Activated CD4-positive, alpha-beta memory T cell treated with anti-CD3 and anti-CD28 coated beads, Interleukin-2, amount 10 ng/mL, durations not matched to agents 7 days and 5 days (primary cell): Measurements from ENCODE around the gene TMEM41B. TPM values are rescaled to one million over a fixed set of nuclear protein-coding genes. Genes with fewer than 3 reads are reported as not detected.
"Not testable (repeated sequence)": the region's sequence is repeated elsewhere in the genome, so short reads cannot be mapped to it uniquely, and the experiment has no call there.

Source experiments
- CTCF ChIA-PET: fragments of 350-600 bp; sonication (Branson Sonifier 250); formaldehyde crosslinking; loops from one replicate; lab custom pipeline; 2021; ENCODE audit warnings: antibody characterized with exemption, inconsistent platforms; lab: Charles Lee
- POLR2A ChIA-PET: fragments of 350-600 bp; sonication (Branson Sonifier 250); formaldehyde crosslinking; loops from one replicate; lab custom pipeline; 2021; ENCODE audit warnings: antibody characterized with exemption; lab: Charles Lee
- DNase-seq: peaks from one replicate; pipeline ENCODE4 v3.0.0-alpha.2; 2020
- H3K27ac Mint-ChIP-seq: one replicate; pipeline ENCODE4 v1.8.0; 2021; ENCODE audit warnings: mild to moderate bottlenecking, mixed read lengths
- H3K27me3 Mint-ChIP-seq: one replicate; pipeline ENCODE4 v1.8.0; 2021; ENCODE audit warnings: mixed read lengths
- H3K36me3 Mint-ChIP-seq: one replicate; pipeline ENCODE4 v1.8.0; 2021; ENCODE audit warnings: low read depth, mixed read lengths
- H3K4me1 Mint-ChIP-seq: one replicate; pipeline ENCODE4 v1.8.0; 2021; ENCODE audit warnings: mixed read lengths
- H3K4me3 Mint-ChIP-seq: one replicate; pipeline ENCODE4 v1.8.0; 2021; ENCODE audit warnings: mild to moderate bottlenecking, mixed read lengths
- H3K9me3 Mint-ChIP-seq: one replicate; pipeline ENCODE4 v1.8.0; 2021; ENCODE audit warnings: mixed read lengths
- total RNA-seq, 2 experiments: library from RNA; stranded (reverse); gene quantifications; one replicate each; pipeline ENCODE4 v1.2.3, GENCODE V29; 2021

Gene TMEM41B
- total RNA-seq, 2 experiments from 2014 or later, result 43.3 to 49.0 TPM

DNA sequence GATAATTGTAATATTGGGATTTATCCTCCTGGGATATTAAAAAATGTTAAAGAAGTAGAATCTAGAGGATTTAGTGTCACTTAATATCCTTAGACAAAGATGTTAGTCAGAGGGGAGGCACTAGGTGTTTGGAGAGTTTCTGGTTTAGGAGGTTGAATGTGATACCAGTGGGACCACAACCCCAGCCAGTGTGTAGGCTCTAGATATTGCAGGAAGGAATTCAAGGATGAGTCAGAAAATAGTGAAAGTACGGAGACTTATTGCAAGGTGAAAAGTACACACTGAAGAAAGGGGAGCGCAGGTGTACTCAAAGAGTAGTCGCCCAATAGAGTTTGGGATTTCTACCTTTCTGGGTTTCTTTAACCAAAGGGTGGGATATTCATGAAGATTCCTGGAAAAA lies 5.7 kb upstream of the TMEM41B start:
- CTCF ChIA-PET, result no interaction called here
- peaks cover 5% of the 10 kb centered on the region for H3K4me1 Mint-ChIP-seq
- no peak for DNase-seq

DNA sequence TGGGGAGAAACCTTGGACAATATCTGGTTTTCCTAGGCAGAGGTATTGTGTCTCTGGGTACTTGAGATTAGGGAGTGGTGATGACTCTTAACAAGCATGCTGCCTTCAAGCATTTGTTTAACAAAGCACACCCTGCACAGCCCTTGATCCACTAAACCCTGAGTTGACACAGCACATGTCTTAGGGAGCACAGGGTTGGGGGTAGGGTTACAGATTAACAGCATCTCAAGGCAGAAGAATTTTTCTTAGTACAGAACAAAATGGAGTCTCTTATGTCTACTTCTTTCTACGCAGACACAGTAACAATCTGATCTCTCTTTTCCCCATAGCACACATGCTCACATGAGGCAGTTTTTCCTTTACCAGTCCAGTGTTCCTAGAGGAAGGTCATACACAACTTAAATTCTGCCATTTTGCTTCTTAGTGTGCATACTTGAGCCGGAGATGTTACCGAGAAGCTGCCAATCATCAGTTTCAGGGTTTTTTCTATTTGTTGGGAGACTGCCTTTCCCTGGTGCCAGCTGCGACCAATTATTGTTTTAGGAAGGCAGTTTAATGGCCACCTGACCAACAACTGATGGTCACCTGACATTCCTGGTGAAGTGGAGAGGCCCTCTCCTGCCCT lies 5.1 kb upstream of the TMEM41B start:
- H3K9me3 Mint-ChIP-seq, POLR2A ChIA-PET, H3K36me3 Mint-ChIP-seq, CTCF ChIA-PET, H3K4me3 Mint-ChIP-seq, H3K4me1 Mint-ChIP-seq, H3K27ac Mint-ChIP-seq, DNase-seq: not testable (repeated sequence)
- H3K27me3 Mint-ChIP-seq, result peaks cover 40% of the 10 kb centered on the region

More for the DNA sequence above, 5.7 kb upstream of the TMEM41B start:
- POLR2A ChIA-PET, result no interaction called here
- Mint-ChIP-seq H3K27ac (no peak overlapping the region), H3K4me3 (no peak overlapping the region), H3K27me3 (peaks cover 40% of the 10 kb centered on the region), H3K36me3 (no peaks in the 10 kb centered on the region), H3K9me3 (no peaks in the 10 kb centered on the region)

DNA sequence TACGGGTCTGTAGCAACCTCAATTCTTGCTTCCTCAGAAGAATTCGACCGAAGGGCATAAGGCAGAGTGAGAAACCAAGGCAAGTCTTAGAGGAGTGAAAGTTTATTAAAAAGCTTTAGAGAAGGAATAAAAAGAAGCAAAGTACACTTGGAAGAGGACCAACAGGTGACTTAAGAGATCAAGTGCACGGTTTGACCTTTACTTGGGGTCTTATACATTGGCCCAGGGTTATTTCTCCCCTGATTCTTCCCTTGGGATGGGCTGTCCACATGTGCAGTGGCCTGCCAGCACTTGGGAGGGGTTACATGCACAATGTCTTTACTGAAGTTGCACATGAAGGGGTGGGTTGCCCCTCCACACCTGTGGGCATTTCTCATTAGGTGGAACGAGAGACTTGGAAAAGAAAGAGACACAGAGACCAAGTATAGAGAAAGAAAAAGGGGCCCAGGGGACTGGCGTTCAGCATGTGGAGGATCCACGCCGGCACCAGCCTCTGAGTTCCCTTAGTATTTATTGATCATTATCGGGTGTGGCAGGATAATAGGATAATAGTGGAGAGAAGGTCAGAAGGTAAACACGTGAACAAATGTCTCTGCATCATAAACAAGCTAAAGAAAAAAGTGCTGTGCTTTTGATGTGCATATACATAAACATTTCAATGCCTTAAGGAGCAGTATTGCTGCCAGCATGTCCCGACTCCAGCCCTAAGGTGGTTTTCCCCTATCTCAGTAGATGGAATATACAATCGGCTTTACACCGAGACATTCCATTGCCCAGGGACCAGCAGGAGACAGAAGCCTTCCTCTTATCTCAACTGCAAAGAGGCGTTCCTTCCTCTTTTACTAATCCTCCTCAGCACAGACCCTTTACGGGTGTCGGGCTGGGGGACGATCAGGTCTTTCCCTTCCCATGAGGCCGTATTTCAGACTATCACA lies 4.3 kb upstream of the TMEM41B start:
- peaks cover 12% of the 10 kb centered on the region for H3K4me1 Mint-ChIP-seq
- DNase-seq, POLR2A ChIA-PET, H3K4me3 Mint-ChIP-seq, H3K27ac Mint-ChIP-seq, H3K9me3 Mint-ChIP-seq, H3K36me3 Mint-ChIP-seq, CTCF ChIA-PET: not testable (repeated sequence)
- H3K27me3 Mint-ChIP-seq, result peaks cover 40% of the 10 kb centered on the region

DNA sequence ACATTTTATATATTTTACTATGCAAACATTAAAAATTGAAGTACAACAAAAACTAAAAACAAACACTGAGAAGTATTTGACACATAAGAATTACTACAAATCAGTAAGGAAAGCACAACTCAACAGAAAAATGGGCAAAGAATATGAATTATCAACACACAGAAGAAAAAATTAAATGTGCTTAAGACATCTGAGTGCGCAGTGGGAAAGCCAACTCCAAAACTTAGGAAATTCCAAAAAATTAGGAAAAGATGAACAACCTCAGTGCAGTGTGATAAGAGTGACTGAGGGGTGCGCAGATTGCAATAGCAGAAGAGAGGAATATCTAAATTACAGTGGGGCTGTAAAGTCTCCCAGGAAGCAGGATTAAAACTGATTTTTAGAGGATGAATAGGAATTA lies 1.9 kb upstream of the TMEM41B start:
- peaks cover 30% of the 10 kb centered on the region for H3K27me3 Mint-ChIP-seq
- peaks cover 31% of the 10 kb centered on the region for H3K4me1 Mint-ChIP-seq
- CTCF ChIA-PET, result no interaction called here
- peaks cover 19% of the 10 kb centered on the region for H3K36me3 Mint-ChIP-seq
- H3K27ac Mint-ChIP-seq, result no peak overlapping the region
- no peak overlapping the region for H3K4me3 Mint-ChIP-seq
- H3K9me3 Mint-ChIP-seq, result no peaks in the 10 kb centered on the region
- no peak for DNase-seq
- POLR2A ChIA-PET, result interaction anchor here (1.1 to 1.6 kb wide), 2 partner anchors 29 to 52 kb away, joined by 3 to 7 read pairs; no protein-coding TSS in a partner anchor

DNA sequence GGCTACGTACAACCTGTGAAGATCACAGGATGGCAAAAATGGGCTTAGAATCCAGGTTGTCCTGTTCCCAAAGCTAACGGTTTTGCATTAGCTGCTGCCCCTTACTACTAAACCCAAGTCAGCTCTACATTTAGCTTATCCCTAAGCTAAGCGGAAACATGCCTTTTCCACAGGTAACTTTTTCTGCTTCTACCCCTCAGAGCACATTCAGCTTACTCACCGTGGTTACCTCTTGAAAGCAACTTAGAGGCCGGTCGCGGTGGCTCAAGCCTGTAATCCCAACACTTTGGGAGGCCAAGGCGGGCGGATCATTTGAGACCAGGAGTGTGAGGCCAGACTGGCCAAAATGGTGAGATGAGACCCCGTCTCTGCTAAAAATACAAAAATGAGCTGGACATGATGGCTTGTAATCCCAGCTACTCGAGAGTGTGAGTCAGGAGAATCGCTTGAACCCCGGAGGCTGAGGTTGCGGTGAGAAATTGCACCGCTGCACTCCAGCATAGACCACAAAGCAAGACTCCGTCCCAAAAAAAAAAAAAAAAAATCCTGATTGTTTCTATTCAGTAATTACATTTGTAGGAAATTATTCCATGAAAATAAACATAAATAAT lies 790 bp upstream of the TMEM41B start:
- peaks cover 26% of the 10 kb centered on the region for H3K36me3 Mint-ChIP-seq
- CTCF ChIA-PET, result interaction anchor here (0.6 to 1.2 kb wide), 5 partner anchors 70 to 1145 kb away, joined by 3 to 7 read pairs (median 3); partner anchors contain the start of gene IPO7
- POLR2A ChIA-PET, result interaction anchor here (0.7 to 3.6 kb wide), 16 partner anchors 30 to 633 kb away, joined by 3 to 40 read pairs (median 4); partner anchors contain the start of genes IPO7, RPL27A, TMEM9B and TRIM66
- H3K4me3 Mint-ChIP-seq, result peak overlapping the region; percentile 92
- H3K4me1 Mint-ChIP-seq, result peaks cover 38% of the 10 kb centered on the region
- H3K27ac Mint-ChIP-seq, result peak overlapping the region; percentile 91
- peaks cover 27% of the 10 kb centered on the region for H3K27me3 Mint-ChIP-seq
- DNase-seq, result no peak
- H3K9me3 Mint-ChIP-seq, result no peaks in the 10 kb centered on the region

DNA sequence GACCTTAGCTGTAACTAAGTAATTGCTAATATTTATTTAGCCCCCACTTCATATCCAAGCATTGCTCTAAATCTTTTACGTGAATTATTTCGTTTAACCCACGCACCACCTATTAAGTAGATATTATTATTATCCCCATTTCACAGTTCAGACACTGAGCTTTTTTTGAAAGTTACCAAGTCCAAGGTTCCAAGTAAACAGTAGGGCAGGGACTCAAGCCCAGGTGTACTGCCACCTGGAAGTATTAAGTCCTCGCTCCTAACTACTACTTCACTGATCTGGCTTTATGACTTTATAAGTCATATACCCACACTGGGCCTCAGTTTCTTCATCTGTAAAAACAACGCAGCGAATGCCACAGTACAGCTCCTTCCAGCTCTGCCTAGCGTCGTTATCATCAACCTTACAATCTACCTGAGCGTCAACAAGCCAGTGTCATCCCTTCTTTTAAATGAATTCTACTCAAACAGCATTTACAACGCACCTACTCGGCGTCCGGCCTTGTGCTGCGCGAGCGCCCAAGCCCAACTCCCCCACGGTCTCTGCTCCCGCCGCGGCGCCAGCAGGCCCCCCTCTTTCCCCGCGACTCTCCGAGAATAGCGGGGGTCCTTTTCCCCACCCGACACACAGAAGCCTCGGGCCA lies 624 bp downstream of the TMEM41B start:
- peaks cover 30% of the 10 kb centered on the region for H3K36me3 Mint-ChIP-seq
- H3K4me3 Mint-ChIP-seq, result peak overlapping the region; percentile 92
- POLR2A ChIA-PET, result interaction anchor here (0.6 to 3.6 kb wide), 16 partner anchors 9 to 632 kb away, joined by 3 to 40 read pairs (median 4); partner anchors contain the start of genes DENND5A, IPO7, RPL27A and TMEM9B
- H3K27ac Mint-ChIP-seq, result peak overlapping the region; percentile 91
- DNase-seq, result no peak
- peaks cover 39% of the 10 kb centered on the region for H3K4me1 Mint-ChIP-seq
- CTCF ChIA-PET, result interaction anchor here (0.6 to 1.8 kb wide), 5 partner anchors 12 to 642 kb away, joined by 3 to 10 read pairs (median 3); no protein-coding TSS in a partner anchor
- no peaks in the 10 kb centered on the region for H3K9me3 Mint-ChIP-seq
- H3K27me3 Mint-ChIP-seq, result peaks cover 16% of the 10 kb centered on the region

DNA sequence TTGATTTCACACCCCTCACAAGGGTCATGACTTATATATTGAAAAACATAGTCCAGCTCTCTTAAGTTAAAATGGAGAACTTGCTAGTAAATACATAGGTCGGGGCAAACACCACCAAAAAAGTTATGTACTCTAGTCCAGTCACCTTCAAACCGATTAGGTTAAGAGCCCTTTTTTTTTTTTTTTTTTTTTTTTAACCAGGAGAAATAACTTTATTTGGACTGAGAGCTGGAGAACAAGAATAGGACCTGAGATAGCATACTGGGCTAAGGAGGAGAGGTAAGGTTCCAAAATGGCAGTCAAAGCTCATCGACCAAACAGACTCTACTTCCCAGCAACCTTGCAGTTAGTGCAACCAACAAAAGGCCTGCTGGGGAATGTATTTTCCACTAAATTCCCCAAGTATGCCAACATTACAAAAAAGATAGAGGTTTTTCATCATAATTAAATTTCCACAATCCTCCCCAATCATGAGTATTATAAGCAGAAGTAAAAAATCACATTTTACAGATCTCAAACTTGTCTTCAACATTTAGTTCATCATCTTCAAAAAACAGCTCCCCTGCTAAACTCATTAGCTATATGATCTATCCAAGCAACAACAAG lies 3.8 kb downstream of the TMEM41B start:
- Mint-ChIP-seq H3K4me1 (peaks cover 46% of the 10 kb centered on the region), H3K9me3 (peaks cover 3% of the 10 kb centered on the region), H3K27ac (no peak overlapping the region), H3K27me3 (no peaks in the 10 kb centered on the region), H3K4me3 (no peak overlapping the region), H3K36me3 (peaks cover 36% of the 10 kb centered on the region)
- ChIA-PET CTCF (interaction anchor here (0.6 to 0.7 kb wide), 3 partner anchors 9 to 146 kb away, joined by 3 to 5 read pairs (median 3); no protein-coding TSS in a partner anchor), POLR2A (interaction anchor here (0.8 to 2.5 kb wide), 4 partner anchors 41 to 150 kb away, joined by 3 to 8 read pairs (median 4); partner anchors contain the start of genes DENND5A, IPO7 and ZNF143)
- no peak for DNase-seq

DNA sequence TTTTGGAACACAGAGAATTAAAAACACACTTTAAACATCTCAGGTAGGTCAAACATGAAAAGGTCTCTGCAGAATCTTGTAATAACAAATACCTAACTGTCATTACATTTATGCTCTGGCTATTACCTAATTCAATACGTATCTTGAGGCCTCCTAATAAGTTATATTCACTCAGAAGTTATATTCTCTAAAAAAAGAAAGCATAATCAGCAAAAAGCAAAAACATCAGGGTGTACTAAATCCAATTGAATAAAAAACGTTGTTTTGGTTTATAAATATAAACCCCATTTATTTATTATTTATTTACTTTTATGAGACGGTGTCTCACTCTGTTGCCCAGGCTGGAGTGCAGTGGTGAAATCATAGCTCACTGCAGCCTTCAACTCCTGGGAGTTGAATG lies 10.2 kb downstream of the TMEM41B start:
- no peak for DNase-seq
- ChIA-PET CTCF (no interaction called here), POLR2A (no interaction called here)
- Mint-ChIP-seq H3K36me3 (peaks cover 7% of the 10 kb centered on the region), H3K27me3 (no peaks in the 10 kb centered on the region), H3K9me3 (peaks cover 3% of the 10 kb centered on the region), H3K4me1 (peaks cover 8% of the 10 kb centered on the region), H3K27ac (no peak overlapping the region), H3K4me3 (no peak overlapping the region)

DNA sequence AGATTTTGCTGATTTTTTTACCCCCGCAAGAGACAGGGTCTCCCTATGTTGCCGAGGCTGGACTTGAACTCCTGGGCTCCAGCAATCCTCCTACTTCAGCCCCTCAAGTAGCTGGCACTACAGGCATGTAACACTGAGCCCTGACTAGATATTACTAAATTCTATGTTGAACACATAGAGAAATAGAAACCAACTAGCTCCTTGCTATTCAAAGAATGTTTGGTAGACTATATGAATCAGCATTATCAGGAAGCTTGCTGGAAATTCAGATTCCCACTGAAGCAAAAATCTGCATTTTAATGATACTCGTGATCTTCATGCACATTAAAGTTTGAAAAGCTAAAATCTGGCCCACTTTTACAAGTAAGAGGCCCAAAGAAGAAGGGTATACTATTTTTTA lies 11.9 kb downstream of the TMEM41B start:
- no peaks in the 10 kb centered on the region for H3K36me3 Mint-ChIP-seq
- no peak overlapping the region for H3K27ac Mint-ChIP-seq
- no peak for DNase-seq
- POLR2A ChIA-PET, result no interaction called here
- H3K4me3 Mint-ChIP-seq, result no peak overlapping the region
- CTCF ChIA-PET, result interaction anchor here (1.2 kb wide), 1 partner anchor 232 kb away, joined by 3 read pairs; no protein-coding TSS in a partner anchor
- H3K27me3 Mint-ChIP-seq, result no peaks in the 10 kb centered on the region
- H3K9me3 Mint-ChIP-seq, result no peaks in the 10 kb centered on the region
- peaks cover 2% of the 10 kb centered on the region for H3K4me1 Mint-ChIP-seq

DNA sequence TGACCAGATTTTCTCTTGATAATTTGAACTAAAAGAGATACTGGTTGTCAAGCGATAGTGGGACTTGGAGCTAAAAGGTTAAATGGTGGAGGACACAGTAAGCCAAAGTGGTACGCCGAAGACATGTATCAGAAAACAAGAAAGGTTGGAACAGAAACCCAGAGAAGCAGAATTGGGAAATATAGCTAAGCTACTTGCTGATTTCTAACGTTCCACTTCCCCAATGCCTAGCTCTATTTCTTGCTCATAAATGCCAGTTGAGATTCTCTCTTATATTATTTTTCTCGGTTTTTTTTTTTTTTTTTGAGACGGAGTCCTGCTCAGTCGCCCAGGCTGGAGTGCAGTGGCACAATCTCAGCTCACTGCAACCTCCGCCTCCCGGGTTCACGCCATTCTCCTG lies 12.7 kb downstream of the TMEM41B start:
- ChIA-PET POLR2A (no interaction called here), CTCF (interaction anchor here (0.6 to 0.8 kb wide), 3 partner anchors 8 to 134 kb away, joined by 3 to 5 read pairs (median 3); no protein-coding TSS in a partner anchor)
- no peaks in the 10 kb centered on the region for H3K27me3 Mint-ChIP-seq
- no peaks in the 10 kb centered on the region for H3K9me3 Mint-ChIP-seq
- no peak overlapping the region for H3K4me3 Mint-ChIP-seq
- no peak for DNase-seq
- no peak overlapping the region for H3K27ac Mint-ChIP-seq
- peaks cover under 1% of the 10 kb centered on the region for H3K4me1 Mint-ChIP-seq
- H3K36me3 Mint-ChIP-seq, result no peaks in the 10 kb centered on the region

DNA sequence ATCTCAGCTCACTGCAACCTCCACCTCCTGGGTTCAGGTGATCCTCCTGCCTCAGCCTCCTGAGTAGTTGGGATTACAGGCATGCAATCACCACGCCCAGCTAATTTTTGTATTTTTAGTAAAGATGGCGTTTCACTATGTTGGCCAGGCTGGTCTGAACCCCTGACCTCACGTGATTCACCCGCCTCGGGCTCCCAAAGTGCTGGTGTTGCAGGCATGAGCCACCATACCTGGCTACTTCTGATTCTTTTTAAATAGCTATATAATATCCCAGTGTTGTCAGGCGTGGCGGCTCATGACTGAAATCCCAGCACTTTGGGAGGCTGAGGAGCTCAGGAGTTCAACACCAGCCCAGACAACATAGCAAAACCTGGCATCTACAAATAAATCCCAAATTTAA lies 20.7 kb downstream of the TMEM41B start:
- H3K4me1 Mint-ChIP-seq, result peaks cover 3% of the 10 kb centered on the region
- no peaks in the 10 kb centered on the region for H3K27me3 Mint-ChIP-seq
- ChIA-PET CTCF (interaction anchor here (0.7 to 0.8 kb wide), 2 partner anchors 129 to 372 kb away, joined by 3 to 5 read pairs; no protein-coding TSS in a partner anchor), POLR2A (no interaction called here)
- H3K36me3 Mint-ChIP-seq, result peaks cover 18% of the 10 kb centered on the region
- DNase-seq, result no peak
- no peak overlapping the region for H3K27ac Mint-ChIP-seq
- H3K4me3 Mint-ChIP-seq, result no peak overlapping the region
- H3K9me3 Mint-ChIP-seq, result no peaks in the 10 kb centered on the region
